Retinal pigment epithelial cell (primary cell): Measurements from ENCODE around the gene TEX101.

Source experiments
- DNase-seq: peaks from one replicate; pipeline ENCODE4 v3.0.0-alpha.2; 2010; ENCODE audit warnings: low read depth
- H3K4me3 ChIP-seq: 2 replicates; pipeline ENCODE4 v1.5.1; 2011; ENCODE audit warnings: mild to moderate bottlenecking, low read length, control low read depth, moderate library complexity
- CTCF ChIP-seq: conservative IDR thresholded peaks from 2 replicates; pipeline ENCODE4 v1.5.1; 2011; ENCODE audit warnings: low read depth, low read length, control low read depth, inconsistent platforms

TEX101 gene

GRCh38 chr19:43446746-43447489, 32.2 kb downstream of the TEX101 start:
- H3K4me3 ChIP-seq, result no peak overlapping the region
- TF ChIP-seq CTCF, result peak; percentile 93
- no peak for DNase-seq

- H3K4me3 ChIP-seq, result no peak overlapping the region
- TF ChIP-seq CTCF, result no peak
- no peak for DNase-seq
Measured at GRCh38 chr19:43447655-43448054, 33.0 kb downstream of the TEX101 start.

GRCh38 chr19:43450545-43450997, 35.9 kb downstream of the TEX101 start:
- no peak for DNase-seq
- no peak overlapping the region for H3K4me3 ChIP-seq
- no peak for TF ChIP-seq CTCF

GRCh38 chr19:43452582-43452981, 37.9 kb downstream of the TEX101 start:
- no peak for TF ChIP-seq CTCF
- H3K4me3 ChIP-seq, result no peak overlapping the region
- no peak for DNase-seq

GRCh38 chr19:43454031-43454430, 39.3 kb downstream of the TEX101 start:
- TF ChIP-seq CTCF, result no peak
- no peak for DNase-seq
- H3K4me3 ChIP-seq, result no peak overlapping the region

GRCh38 chr19:43455321-43456113, 40.8 kb downstream of the TEX101 start:
- no peak for TF ChIP-seq CTCF
- no peak overlapping the region for H3K4me3 ChIP-seq
- no peak for DNase-seq
